Measurements from ENCODE around the gene ASB13. TPM values are rescaled to one million over a fixed set of nuclear protein-coding genes. Genes with fewer than 3 reads are reported as not detected.

The ASB13 gene
- polyA plus RNA-seq, 1 donor from 2014 or later, result 5.6 TPM

GRCh38 chr10:5644930-5645329 lies 21.5 kb downstream of the ASB13 start:
- no peaks in the 10 kb centered on the region for H4K20me1 ChIP-seq (ENCODE audit: insufficient read depth)
- H3K4me3 ChIP-seq (ENCODE audit: low read length), result no peak overlapping the region
- H3F3A ChIP-seq (ENCODE audit: insufficient read depth, low read length, poor library complexity, severe bottlenecking), result no peaks in the 10 kb centered on the region
- H3K79me2 ChIP-seq (replicated peaks; ENCODE audit: insufficient read depth, low read length), result no peaks in the 10 kb centered on the region
- no peaks in the 10 kb centered on the region for H3K9me2 ChIP-seq (ENCODE audit: insufficient read depth, low read length)
- H3K9ac ChIP-seq (ENCODE audit: low read length), result no peak overlapping the region
- no peaks in the 10 kb centered on the region for H3K9me3 ChIP-seq (ENCODE audit: low read length)
- H3K4me2 ChIP-seq (ENCODE audit: low read length), result no peak overlapping the region
- no peak overlapping the region for H3K27ac ChIP-seq (ENCODE audit: low read length)
- TF ChIP-seq EP300 (conservative IDR thresholded peaks at IDR 0.05; ENCODE audit: poor library complexity, severe bottlenecking) (no peak), RAD21 (conservative IDR thresholded peaks at IDR 0.05) (no peak), TAF1 (IDR thresholded peaks at IDR 0.05; ENCODE audit: low read depth) (no peak), POLR2AphosphoS5 (IDR thresholded peaks at IDR 0.05) (no peak), CTCF (IDR thresholded peaks at IDR 0.05; ENCODE audit: poor library complexity, severe bottlenecking) (no peak), SMC3 (conservative IDR thresholded peaks at IDR 0.05; ENCODE audit: poor library complexity) (no peak), MXI1 (conservative IDR thresholded peaks at IDR 0.05; ENCODE audit: poor library complexity, severe bottlenecking) (no peak), EZH2 (IDR thresholded peaks at IDR 0.05; ENCODE audit: borderline replicate concordance, insufficient read depth, low read length, poor library complexity, severe bottlenecking) (no peak), REST (IDR thresholded peaks at IDR 0.05; ENCODE audit: borderline replicate concordance) (no peak)
- no peaks in the 10 kb centered on the region for H3K36me3 ChIP-seq (ENCODE audit: insufficient read depth, low read length)
- H3K27me3 ChIP-seq (ENCODE audit: insufficient read depth, low read depth, low read length), result no peaks in the 10 kb centered on the region
- no peak overlapping the region for H2AFZ ChIP-seq (ENCODE audit: low read depth, low read length)

GRCh38 chr10:5643346-5644067 lies 22.9 kb downstream of the ASB13 start:
- Histone ChIP-seq H3K9ac (ENCODE audit: low read length) (no peak overlapping the region), H4K20me1 (ENCODE audit: insufficient read depth) (no peaks in the 10 kb centered on the region), H3K79me2 (replicated peaks; ENCODE audit: insufficient read depth, low read length) (no peaks in the 10 kb centered on the region), H3K4me3 (ENCODE audit: low read length) (no peak overlapping the region), H3K27me3 (ENCODE audit: insufficient read depth, low read depth, low read length) (no peaks in the 10 kb centered on the region), H3F3A (ENCODE audit: insufficient read depth, low read length, poor library complexity, severe bottlenecking) (no peaks in the 10 kb centered on the region), H3K9me2 (ENCODE audit: insufficient read depth, low read length) (no peaks in the 10 kb centered on the region), H3K36me3 (ENCODE audit: insufficient read depth, low read length) (no peaks in the 10 kb centered on the region), H3K9me3 (ENCODE audit: low read length) (no peaks in the 10 kb centered on the region), H3K4me2 (ENCODE audit: low read length) (no peak overlapping the region), H3K27ac (ENCODE audit: low read length) (no peak overlapping the region), H2AFZ (ENCODE audit: low read depth, low read length) (no peak overlapping the region)
- TF ChIP-seq SMC3 (conservative IDR thresholded peaks at IDR 0.05; ENCODE audit: poor library complexity), result no peak
- TF ChIP-seq TAF1 (IDR thresholded peaks at IDR 0.05; ENCODE audit: low read depth), result no peak
- no peak for TF ChIP-seq EP300 (conservative IDR thresholded peaks at IDR 0.05; ENCODE audit: poor library complexity, severe bottlenecking)
- no peak for TF ChIP-seq EZH2 (IDR thresholded peaks at IDR 0.05; ENCODE audit: borderline replicate concordance, insufficient read depth, low read length, poor library complexity, severe bottlenecking)
- no peak for TF ChIP-seq POLR2AphosphoS5 (IDR thresholded peaks at IDR 0.05)
- TF ChIP-seq RAD21 (conservative IDR thresholded peaks at IDR 0.05), result no peak
- TF ChIP-seq REST (IDR thresholded peaks at IDR 0.05; ENCODE audit: borderline replicate concordance), result no peak
- no peak for TF ChIP-seq CTCF (IDR thresholded peaks at IDR 0.05; ENCODE audit: poor library complexity, severe bottlenecking)
- no peak for TF ChIP-seq MXI1 (conservative IDR thresholded peaks at IDR 0.05; ENCODE audit: poor library complexity, severe bottlenecking)
